Colonic mucosa (tissue), 4 donors: ENCODE data around the gene COX14. TPM values are rescaled to one million over a fixed set of nuclear protein-coding genes. Genes with fewer than 3 reads are reported as not detected.

ENCODE experiments used
- DNase-seq: peaks from one replicate; pipeline ENCODE4 v3.0.0-alpha.2; 2020
- H3K27ac ChIP-seq: fragments of 200-600 bp; one replicate; pipeline ENCODE4 v1.8.0; 2021
- H3K27me3 ChIP-seq: fragments of 200-600 bp; one replicate; pipeline ENCODE4 v1.8.0; 2021
- H3K36me3 ChIP-seq: fragments of 200-600 bp; one replicate; pipeline ENCODE4 v1.8.0; 2021
- H3K4me1 ChIP-seq: fragments of 200-600 bp; one replicate; pipeline ENCODE4 v1.8.0; 2021; ENCODE audit warnings: mild to moderate bottlenecking
- H3K4me3 ChIP-seq: fragments of 200-600 bp; one replicate; pipeline ENCODE4 v1.8.0; 2021
- H3K9ac ChIP-seq, 2 donors: one replicate each; pipeline ENCODE4 v1.7.0; 2013; ENCODE audit warnings: control low read depth in 2 of 2, low read depth in 2 of 2, low read length in 2 of 2
- H3K9me3 ChIP-seq: fragments of 200-600 bp; one replicate; pipeline ENCODE4 v1.8.0; 2021
- CTCF ChIP-seq: fragments of 200-600 bp; IDR thresholded peaks from one replicate; pipeline ENCODE4 v1.8.0; 2022; ENCODE audit warnings: antibody characterized with exemption, mild to moderate bottlenecking
- intact Hi-C: fragments of 100-400 bp; cut with DNase I; formaldehyde crosslinking; loops from one replicate; pipeline ENCODE4 v1.14.1; 2022
- total RNA-seq, 2 donors: library from RNA; stranded (reverse); fragmentation: NEBNext Ultra II Directional in 1 of 2; extraction: Animal tissue kit (Norgen Biotek cat#: 25700) in 1 of 2; gene quantifications; one replicate each; pipeline ENCODE4 v1.2.1, GENCODE V29; 2021
- donor health status: healthy.
- donor health status: DM: no; HTN: no; CAD: no.
- donor health status: DM: no; HTN: no; CAD: no.

Gene COX14
- total RNA-seq, 2 donors from 2014 or later, result 74.4 to 86.8 TPM

GRCh38 chr12:50162230-50162629 is 50.2 kb downstream of the COX14 start:
- DNase-seq, result no peak
- TF ChIP-seq CTCF, result no peak
- H3K36me3 ChIP-seq, result no peaks in the 10 kb centered on the region
- no peak overlapping the region for H3K9ac ChIP-seq
- no peaks in the 10 kb centered on the region for H3K4me1 ChIP-seq
- intact Hi-C loops, result no loop called here
- H3K9me3 ChIP-seq, result no peaks in the 10 kb centered on the region
- H3K27me3 ChIP-seq, result no peaks in the 10 kb centered on the region
- H3K27ac ChIP-seq, result no peak overlapping the region
- H3K4me3 ChIP-seq, result no peak overlapping the region

GRCh38 chr12:50164963-50165362 is 52.9 kb downstream of the COX14 start:
- H3K4me1 ChIP-seq, result no peaks in the 10 kb centered on the region
- no peak overlapping the region for H3K4me3 ChIP-seq
- DNase-seq, result no peak
- H3K27me3 ChIP-seq, result no peaks in the 10 kb centered on the region
- H3K9me3 ChIP-seq, result no peaks in the 10 kb centered on the region
- no peak overlapping the region for H3K27ac ChIP-seq
- TF ChIP-seq CTCF, result no peak
- no peaks in the 10 kb centered on the region for H3K36me3 ChIP-seq
- no peak overlapping the region for H3K9ac ChIP-seq
- intact Hi-C loops, result no loop called here

- no peak for TF ChIP-seq CTCF
- H3K4me3 ChIP-seq, result peak overlapping the region; percentile 67
- H3K9me3 ChIP-seq, result no peaks in the 10 kb centered on the region
- H3K27me3 ChIP-seq, result no peaks in the 10 kb centered on the region
- peak overlapping the region; percentile 74 to 88 for H3K9ac ChIP-seq
- no peaks in the 10 kb centered on the region for H3K4me1 ChIP-seq
- H3K27ac ChIP-seq, result peak overlapping the region; percentile 75
- peak; percentile 41 for DNase-seq
- intact Hi-C loops, result no loop called here
- no peaks in the 10 kb centered on the region for H3K36me3 ChIP-seq
Observed at GRCh38 chr12:50166799-50167048, 54.7 kb downstream of the COX14 start.

- peak within 1 kb of the TSS; percentile 67 for H3K4me3 ChIP-seq
- H3K27ac ChIP-seq, result peak within 1 kb of the TSS; percentile 75
- no peaks in the 10 kb centered on the region for H3K36me3 ChIP-seq
- H3K27me3 ChIP-seq, result no peaks in the 10 kb centered on the region
- no peaks in the 10 kb centered on the region for H3K9me3 ChIP-seq
- no peaks in the 10 kb centered on the region for H3K4me1 ChIP-seq
- intact Hi-C loops, result no loop called here
- no peak for TF ChIP-seq CTCF
- peak within 1 kb of the TSS; percentile 74 to 88 for H3K9ac ChIP-seq
- DNase-seq, result peak; percentile 98
Observed at GRCh38 chr12:50167049-50167828, 55.2 kb downstream of the COX14 start, which contains the start of gene CERS5. CERS5 (minus strand) TSS chr12:50167369; CDS start chr12:50167297, 72 bp downstream.

Other genes with a start within 250 kb of the COX14 start
- 1 to 10 TPM; 2.8 to 3.6 TPM for gene FAIM2, start 208.3 kb upstream of the COX14 start, total RNA-seq
- gene AQP2, start 161.5 kb upstream of the COX14 start, total RNA-seq, result not detected
- gene AQP5, start 150.4 kb upstream of the COX14 start, total RNA-seq, result not detected
- gene AQP6, start 139.3 kb upstream of the COX14 start, total RNA-seq, result not detected
- gene RACGAP1, start 86.7 kb upstream of the COX14 start, total RNA-seq, result 10 to 100 TPM; 36.2 to 83.8 TPM
- gene ASIC1, start 54.6 kb upstream of the COX14 start, total RNA-seq, result 1 to 10 TPM; 1.0 to 1.1 TPM
- 10 to 100 TPM; 30.6 to 43.9 TPM for gene SMARCD1, start 26.9 kb upstream of the COX14 start, total RNA-seq
- 1 to 10 TPM; 2.1 to 3.4 TPM for gene GPD1, start 8.2 kb upstream of the COX14 start, total RNA-seq
- 10 to 100 TPM; 17.6 to 19.4 TPM for gene CERS5, start 55.1 kb downstream of the COX14 start, total RNA-seq
- gene LIMA1, start 171.3 kb downstream of the COX14 start, total RNA-seq, result 100 to 1,000 TPM; 228 to 385 TPM